ENCODE results near the gene VAV3. TPM values are rescaled to one million over a fixed set of nuclear protein-coding genes. Genes with fewer than 3 reads are reported as not detected.

Gene VAV3
- total RNA-seq, 1 donor from 2014 or later = 126 TPM

GRCh38 chr1:107536266-107536665 is 428.7 kb downstream of the VAV3 start:
- DNase-seq (ENCODE audit: low read depth) = no peak

GRCh38 chr1:107535091-107535490 is 429.9 kb downstream of the VAV3 start:
- DNase-seq (ENCODE audit: low read depth) = no peak

GRCh38 chr1:107534632-107535031 is 430.3 kb downstream of the VAV3 start:
- DNase-seq (ENCODE audit: low read depth) = no peak

GRCh38 chr1:107533436-107533835 is 431.5 kb downstream of the VAV3 start:
- DNase-seq (ENCODE audit: low read depth) = no peak

GRCh38 chr1:107532318-107532717 is 432.7 kb downstream of the VAV3 start:
- no peak for DNase-seq (ENCODE audit: low read depth)

- DNase-seq (ENCODE audit: low read depth) = no peak
Measured at GRCh38 chr1:107531065-107531908, 433.7 kb downstream of the VAV3 start.

- peak; percentile 15 for DNase-seq (ENCODE audit: low read depth)
Measured at GRCh38 chr1:107530543-107530942, 434.4 kb downstream of the VAV3 start.

GRCh38 chr1:107529511-107530149 is 435.4 kb downstream of the VAV3 start:
- DNase-seq (ENCODE audit: low read depth) = peak; percentile 67

- DNase-seq (ENCODE audit: low read depth) = no peak
Measured at GRCh38 chr1:107526524-107527198, 438.3 kb downstream of the VAV3 start.

- DNase-seq (ENCODE audit: low read depth) = no peak
Measured at GRCh38 chr1:107525961-107526360, 439.0 kb downstream of the VAV3 start.

- peak; percentile 21 for DNase-seq (ENCODE audit: low read depth)
Measured at GRCh38 chr1:107525145-107525544, 439.8 kb downstream of the VAV3 start.

- DNase-seq (ENCODE audit: low read depth) = no peak
Measured at GRCh38 chr1:107524301-107524700, 440.7 kb downstream of the VAV3 start.

- no peak for DNase-seq (ENCODE audit: low read depth)
Measured at GRCh38 chr1:107523736-107524135, 441.2 kb downstream of the VAV3 start.

GRCh38 chr1:107523061-107523460 is 441.9 kb downstream of the VAV3 start:
- DNase-seq (ENCODE audit: low read depth) = no peak

Other genes starting within 250 kb of the VAV3 start
- gene SLC25A24, start 235.2 kb upstream of the VAV3 start, total RNA-seq = 67.5 and 105 TPM in 2 replicates

Measured in renal cortical epithelial cell (primary cell).